ENCODE results near the gene TMEM161B.
"Not testable (repeated sequence)": the region's sequence is repeated elsewhere in the genome, so short reads cannot be mapped to it uniquely, and the experiment has no call there.

The TMEM161B gene

GRCh38 chr5:88245893-88246244 lies 22.8 kb downstream of the TMEM161B start:
- ChIA-PET POLR2A (no interaction called here), CTCF (no interaction called here)
- no peak overlapping the region for H3K4me3 ChIP-seq (ENCODE audit: low read depth, low read length)
- no peak for DNase-seq (ENCODE audit: low read depth, low spot score)
- no peak for TF ChIP-seq CTCF (IDR thresholded peaks at IDR 0.05; ENCODE audit: insufficient read depth, low read length, missing control alignments)

GRCh38 chr5:88245241-88245892 lies 23.3 kb downstream of the TMEM161B start:
- DNase-seq (ENCODE audit: low read depth, low spot score): no peak
- POLR2A ChIA-PET: no interaction called here
- TF ChIP-seq CTCF (IDR thresholded peaks at IDR 0.05; ENCODE audit: insufficient read depth, low read length, missing control alignments): no peak
- H3K4me3 ChIP-seq (ENCODE audit: low read depth, low read length): no peak overlapping the region
- CTCF ChIA-PET: no interaction called here

DNA sequence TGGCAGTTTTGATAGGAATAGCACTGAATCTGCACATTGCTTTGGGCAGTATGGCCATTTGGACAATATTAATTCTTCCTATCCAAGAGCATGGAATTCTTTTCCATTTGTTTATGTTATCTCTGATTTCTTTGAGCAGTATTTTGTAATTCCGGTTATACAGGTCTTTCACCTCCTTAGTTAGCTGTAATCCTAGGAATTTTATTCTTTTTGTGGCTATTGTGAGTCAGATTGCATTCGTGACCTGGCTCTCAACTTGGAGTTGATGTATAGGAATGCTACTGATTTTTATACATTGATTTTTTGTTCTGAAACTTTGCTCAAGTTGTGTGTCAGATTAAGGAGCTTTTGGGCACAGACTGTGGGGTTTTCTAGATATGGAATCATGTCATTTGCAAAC lies 24.0 kb downstream of the TMEM161B start:
- no peak for DNase-seq (ENCODE audit: low read depth, low spot score)
- no peak overlapping the region for H3K4me3 ChIP-seq (ENCODE audit: low read depth, low read length)
- ChIA-PET POLR2A (no interaction called here), CTCF (no interaction called here)
- TF ChIP-seq CTCF (IDR thresholded peaks at IDR 0.05; ENCODE audit: insufficient read depth, low read length, missing control alignments): no peak

- DNase-seq (ENCODE audit: low read depth, low spot score); POLR2A ChIA-PET; CTCF ChIA-PET; H3K4me3 ChIP-seq (ENCODE audit: low read depth, low read length): not testable (repeated sequence)
Measured at GRCh38 chr5:88243493-88243892, 25.2 kb downstream of the TMEM161B start.

DNA sequence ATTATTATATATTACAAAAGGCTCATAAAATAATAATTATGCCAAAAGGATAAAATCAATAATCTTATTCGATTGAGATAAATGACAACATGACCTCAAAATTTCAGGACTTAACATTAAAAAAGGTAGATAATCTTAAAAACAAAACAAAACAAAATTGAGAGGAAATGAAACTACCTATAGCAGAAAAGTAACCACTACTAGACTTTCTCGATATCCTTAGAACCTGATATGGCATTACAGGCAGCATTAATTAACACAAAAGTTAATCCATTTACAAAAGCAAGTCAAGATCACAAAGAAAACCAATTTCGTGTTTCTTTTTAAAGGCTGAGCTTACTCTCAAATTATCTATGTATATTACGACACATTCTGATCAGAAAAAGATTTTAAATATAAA lies 29.9 kb downstream of the TMEM161B start:
- no peak overlapping the region for H3K4me3 ChIP-seq (ENCODE audit: low read depth, low read length)
- ChIA-PET POLR2A (no interaction called here), CTCF (no interaction called here)
- no peak for DNase-seq (ENCODE audit: low read depth, low spot score)
- TF ChIP-seq CTCF (IDR thresholded peaks at IDR 0.05; ENCODE audit: insufficient read depth, low read length, missing control alignments): no peak

GRCh38 chr5:88236866-88237642 lies 31.6 kb downstream of the TMEM161B start:
- CTCF ChIA-PET: no interaction called here
- no peak for TF ChIP-seq CTCF (IDR thresholded peaks at IDR 0.05; ENCODE audit: insufficient read depth, low read length, missing control alignments)
- DNase-seq (ENCODE audit: low read depth, low spot score): no peak
- POLR2A ChIA-PET: no interaction called here
- no peak overlapping the region for H3K4me3 ChIP-seq (ENCODE audit: low read depth, low read length)

DNA sequence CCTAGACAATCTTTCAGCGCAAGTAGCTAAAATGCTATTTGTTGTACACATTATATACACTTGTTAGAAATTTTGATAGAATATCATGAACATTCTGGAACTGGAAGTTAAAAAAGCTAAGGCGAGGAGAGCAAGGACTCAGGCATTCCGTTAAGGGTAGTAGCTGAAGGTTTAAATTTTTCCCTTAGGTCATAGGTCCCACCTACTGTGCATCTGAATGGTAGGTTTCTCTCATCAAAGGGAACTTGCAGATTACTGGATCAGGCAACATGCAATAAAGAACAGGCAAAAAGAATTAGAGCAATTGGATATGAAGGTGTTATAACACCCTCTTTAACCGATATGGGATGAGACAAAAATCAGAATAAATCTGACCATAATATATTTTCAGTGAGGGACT lies 32.8 kb downstream of the TMEM161B start:
- POLR2A ChIA-PET: no interaction called here
- DNase-seq (ENCODE audit: low read depth, low spot score): no peak
- CTCF ChIA-PET: no interaction called here
- no peak for TF ChIP-seq CTCF (IDR thresholded peaks at IDR 0.05; ENCODE audit: insufficient read depth, low read length, missing control alignments)
- H3K4me3 ChIP-seq (ENCODE audit: low read depth, low read length): no peak overlapping the region

Data from AG04449 (cell line).